ENCODE data around the gene MPND.

The MPND gene

GRCh38 chr19:4399812-4400134 is 56.4 kb downstream of the MPND start:
- Mint-ChIP-seq H3K36me3 (peaks cover 3% of the 10 kb centered on the region), H3K9me3 (no peaks in the 10 kb centered on the region), H3K4me3 (peak overlapping the region; percentile 91), H3K4me1 (peaks cover 39% of the 10 kb centered on the region), H3K27me3 (no peaks in the 10 kb centered on the region), H3K27ac (peak overlapping the region; percentile 89)
- ATAC-seq (ENCODE audit: low read depth), result peak; percentile 0
- no peak for DNase-seq (ENCODE audit: low spot score in 2 of 2)

- H3K36me3 Mint-ChIP-seq, result peaks cover 3% of the 10 kb centered on the region
- no peaks in the 10 kb centered on the region for H3K27me3 Mint-ChIP-seq
- ATAC-seq (ENCODE audit: low read depth) (peak; percentile 63), DNase-seq (ENCODE audit: low spot score in 2 of 2) (peak; percentile 92 to 95)
- H3K4me1 Mint-ChIP-seq, result peaks cover 33% of the 10 kb centered on the region
- no peaks in the 10 kb centered on the region for H3K9me3 Mint-ChIP-seq
- peak within 1 kb of the TSS; percentile 91 for H3K4me3 Mint-ChIP-seq
- peak within 1 kb of the TSS; percentile 97 for H3K27ac Mint-ChIP-seq
Measured at GRCh38 chr19:4400135-4400936, 57.0 kb downstream of the MPND start, which contains the start of gene SH3GL1. Gene SH3GL1, minus strand, starts transcription at chr19:4400547. Its CDS starts 179 bp downstream, at chr19:4400368.

GRCh38 chr19:4401769-4402170 is 58.4 kb downstream of the MPND start:
- DNase-seq (ENCODE audit: low spot score in 2 of 2), result no peak
- peaks cover 2% of the 10 kb centered on the region for H3K36me3 Mint-ChIP-seq
- no peaks in the 10 kb centered on the region for H3K9me3 Mint-ChIP-seq
- peak overlapping the region; percentile 83 for H3K4me3 Mint-ChIP-seq
- H3K4me1 Mint-ChIP-seq, result peaks cover 30% of the 10 kb centered on the region
- no peak for ATAC-seq (ENCODE audit: low read depth)
- peak overlapping the region; percentile 97 for H3K27ac Mint-ChIP-seq
- H3K27me3 Mint-ChIP-seq, result no peaks in the 10 kb centered on the region

- Mint-ChIP-seq H3K4me3 (peak within 1 kb of the TSS; percentile 83), H3K4me1 (peaks cover 25% of the 10 kb centered on the region), H3K27ac (peak within 1 kb of the TSS; percentile 97), H3K9me3 (no peaks in the 10 kb centered on the region), H3K36me3 (no peaks in the 10 kb centered on the region), H3K27me3 (no peaks in the 10 kb centered on the region)
- peak; percentile 85 for ATAC-seq (ENCODE audit: low read depth)
- peak; percentile 94 to 97 for DNase-seq (ENCODE audit: low spot score in 2 of 2)
Measured at GRCh38 chr19:4402171-4403004, 59.0 kb downstream of the MPND start, which contains the start of gene CHAF1A. Gene CHAF1A, plus strand, starts transcription at chr19:4402640. Its CDS starts 123 bp downstream, at chr19:4402763.

GRCh38 chr19:4403005-4403761 is 59.8 kb downstream of the MPND start:
- Mint-ChIP-seq H3K27me3 (no peaks in the 10 kb centered on the region), H3K36me3 (no peaks in the 10 kb centered on the region), H3K9me3 (no peaks in the 10 kb centered on the region), H3K4me3 (peak overlapping the region; percentile 83), H3K4me1 (peaks cover 22% of the 10 kb centered on the region), H3K27ac (peak overlapping the region; percentile 97)
- ATAC-seq (ENCODE audit: low read depth), result no peak
- no peak for DNase-seq (ENCODE audit: low spot score in 2 of 2)

GRCh38 chr19:4405977-4406376 is 62.6 kb downstream of the MPND start:
- ATAC-seq (ENCODE audit: low read depth) (no peak), DNase-seq (ENCODE audit: low spot score in 2 of 2) (no peak)
- H3K9me3 Mint-ChIP-seq, result no peaks in the 10 kb centered on the region
- H3K27ac Mint-ChIP-seq, result no peak overlapping the region
- H3K36me3 Mint-ChIP-seq, result peaks cover 3% of the 10 kb centered on the region
- no peaks in the 10 kb centered on the region for H3K27me3 Mint-ChIP-seq
- no peak overlapping the region for H3K4me3 Mint-ChIP-seq
- H3K4me1 Mint-ChIP-seq, result peaks cover 16% of the 10 kb centered on the region

- no peak overlapping the region for H3K4me3 Mint-ChIP-seq
Measured at GRCh38 chr19:4406626-4407025, 63.3 kb downstream of the MPND start.

GRCh38 chr19:4409123-4409933 is 66.0 kb downstream of the MPND start:
- Mint-ChIP-seq H3K36me3 (peaks cover 3% of the 10 kb centered on the region), H3K27ac (no peak overlapping the region), H3K9me3 (no peaks in the 10 kb centered on the region)

More at GRCh38 chr19:4406626-4407025, 63.3 kb downstream of the MPND start:
- H3K4me1 Mint-ChIP-seq, result peaks cover 9% of the 10 kb centered on the region
- H3K9me3 Mint-ChIP-seq, result no peaks in the 10 kb centered on the region
- ATAC-seq (ENCODE audit: low read depth) (no peak), DNase-seq (ENCODE audit: low spot score in 2 of 2) (no peak)
- H3K36me3 Mint-ChIP-seq, result peaks cover 3% of the 10 kb centered on the region
- no peaks in the 10 kb centered on the region for H3K27me3 Mint-ChIP-seq
- no peak overlapping the region for H3K27ac Mint-ChIP-seq

More at GRCh38 chr19:4409123-4409933, 66.0 kb downstream of the MPND start:
- ATAC-seq (ENCODE audit: low read depth) (no peak), DNase-seq (ENCODE audit: low spot score in 2 of 2) (no peak)
- Mint-ChIP-seq H3K4me1 (no peaks in the 10 kb centered on the region), H3K27me3 (no peaks in the 10 kb centered on the region), H3K4me3 (no peak overlapping the region)

Measured in memory B cell (primary cell).